HL-60 (cell line): ENCODE data around the gene CISD3.

Experiments
- DNase-seq, 2 experiments: peaks; one replicate each; pipeline ENCODE4 v3.0.0-alpha.2; 2010 to 2020; ENCODE audit warnings: low read depth in 1 of 2, low spot score in 1 of 2
- H3K27ac ChIP-seq: fragments of 250-450 bp; sonication (Bioruptor Pico); replicated peaks from 2 replicates; pipeline ENCODE4 v1.5.1; 2020; ENCODE audit warnings: mild to moderate bottlenecking, moderate library complexity
- H3K27me3 ChIP-seq: fragments of 250-450 bp; sonication (Bioruptor Pico); 2 replicates; pipeline ENCODE4 v1.5.1; 2021; ENCODE audit warnings: mild to moderate bottlenecking, moderate library complexity; ENCODE audit not compliant: insufficient read depth, poor library complexity, severe bottlenecking
- H3K4me3 ChIP-seq: replicated peaks from 2 replicates; pipeline ENCODE4 v1.5.1; 2011; ENCODE audit warnings: mild to moderate bottlenecking, control low read depth, low read length; ENCODE audit not compliant: insufficient read depth
- GABPA ChIP-seq: IDR thresholded peaks from 2 replicates; pipeline ENCODE4 v1.6.1; 2012; ENCODE audit warnings: low read depth
- POLR2AphosphoS5 ChIP-seq: IDR thresholded peaks from 2 replicates; pipeline ENCODE4 v1.6.1; 2012; ENCODE audit warnings: low read depth
- SPI1 ChIP-seq: IDR thresholded peaks from 2 replicates; pipeline ENCODE4 v1.6.1; 2012; ENCODE audit warnings: low read depth, mild to moderate bottlenecking, borderline replicate concordance
- TF ChIP-seq, protein P1 (sequence below): IDR thresholded peaks from 2 replicates; pipeline ENCODE4 v1.6.1; 2012; ENCODE audit warnings: low read depth; ENCODE audit not compliant: insufficient replicate concordance
- TF ChIP-seq, protein P2 (sequence below): IDR thresholded peaks from one replicate; pipeline ENCODE4 v1.5.1; 2011; ENCODE audit warnings: low read length, control low read depth, inconsistent platforms; ENCODE audit not compliant: insufficient read depth

The CISD3 gene

GRCh38 chr17:38733282-38733981 lies 3.3 kb downstream of the CISD3 start:
- no peak for TF ChIP-seq POLR2AphosphoS5
- TF ChIP-seq, protein P1, sequence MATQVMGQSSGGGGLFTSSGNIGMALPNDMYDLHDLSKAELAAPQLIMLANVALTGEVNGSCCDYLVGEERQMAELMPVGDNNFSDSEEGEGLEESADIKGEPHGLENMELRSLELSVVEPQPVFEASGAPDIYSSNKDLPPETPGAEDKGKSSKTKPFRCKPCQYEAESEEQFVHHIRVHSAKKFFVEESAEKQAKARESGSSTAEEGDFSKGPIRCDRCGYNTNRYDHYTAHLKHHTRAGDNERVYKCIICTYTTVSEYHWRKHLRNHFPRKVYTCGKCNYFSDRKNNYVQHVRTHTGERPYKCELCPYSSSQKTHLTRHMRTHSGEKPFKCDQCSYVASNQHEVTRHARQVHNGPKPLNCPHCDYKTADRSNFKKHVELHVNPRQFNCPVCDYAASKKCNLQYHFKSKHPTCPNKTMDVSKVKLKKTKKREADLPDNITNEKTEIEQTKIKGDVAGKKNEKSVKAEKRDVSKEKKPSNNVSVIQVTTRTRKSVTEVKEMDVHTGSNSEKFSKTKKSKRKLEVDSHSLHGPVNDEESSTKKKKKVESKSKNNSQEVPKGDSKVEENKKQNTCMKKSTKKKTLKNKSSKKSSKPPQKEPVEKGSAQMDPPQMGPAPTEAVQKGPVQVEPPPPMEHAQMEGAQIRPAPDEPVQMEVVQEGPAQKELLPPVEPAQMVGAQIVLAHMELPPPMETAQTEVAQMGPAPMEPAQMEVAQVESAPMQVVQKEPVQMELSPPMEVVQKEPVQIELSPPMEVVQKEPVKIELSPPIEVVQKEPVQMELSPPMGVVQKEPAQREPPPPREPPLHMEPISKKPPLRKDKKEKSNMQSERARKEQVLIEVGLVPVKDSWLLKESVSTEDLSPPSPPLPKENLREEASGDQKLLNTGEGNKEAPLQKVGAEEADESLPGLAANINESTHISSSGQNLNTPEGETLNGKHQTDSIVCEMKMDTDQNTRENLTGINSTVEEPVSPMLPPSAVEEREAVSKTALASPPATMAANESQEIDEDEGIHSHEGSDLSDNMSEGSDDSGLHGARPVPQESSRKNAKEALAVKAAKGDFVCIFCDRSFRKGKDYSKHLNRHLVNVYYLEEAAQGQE, result no peak
- TF ChIP-seq SPI1, result no peak
- TF ChIP-seq GABPA, result no peak
- TF ChIP-seq, protein P2, sequence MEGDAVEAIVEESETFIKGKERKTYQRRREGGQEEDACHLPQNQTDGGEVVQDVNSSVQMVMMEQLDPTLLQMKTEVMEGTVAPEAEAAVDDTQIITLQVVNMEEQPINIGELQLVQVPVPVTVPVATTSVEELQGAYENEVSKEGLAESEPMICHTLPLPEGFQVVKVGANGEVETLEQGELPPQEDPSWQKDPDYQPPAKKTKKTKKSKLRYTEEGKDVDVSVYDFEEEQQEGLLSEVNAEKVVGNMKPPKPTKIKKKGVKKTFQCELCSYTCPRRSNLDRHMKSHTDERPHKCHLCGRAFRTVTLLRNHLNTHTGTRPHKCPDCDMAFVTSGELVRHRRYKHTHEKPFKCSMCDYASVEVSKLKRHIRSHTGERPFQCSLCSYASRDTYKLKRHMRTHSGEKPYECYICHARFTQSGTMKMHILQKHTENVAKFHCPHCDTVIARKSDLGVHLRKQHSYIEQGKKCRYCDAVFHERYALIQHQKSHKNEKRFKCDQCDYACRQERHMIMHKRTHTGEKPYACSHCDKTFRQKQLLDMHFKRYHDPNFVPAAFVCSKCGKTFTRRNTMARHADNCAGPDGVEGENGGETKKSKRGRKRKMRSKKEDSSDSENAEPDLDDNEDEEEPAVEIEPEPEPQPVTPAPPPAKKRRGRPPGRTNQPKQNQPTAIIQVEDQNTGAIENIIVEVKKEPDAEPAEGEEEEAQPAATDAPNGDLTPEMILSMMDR, result no peak
- Histone ChIP-seq H3K27me3 (no peaks in the 10 kb centered on the region), H3K4me3 (no peak overlapping the region), H3K27ac (no peak overlapping the region)
- no peak for DNase-seq

- TF ChIP-seq, protein P1, result no peak
- no peak for TF ChIP-seq SPI1
- TF ChIP-seq, protein P2, result peak; percentile 5
- Histone ChIP-seq H3K27me3 (no peaks in the 10 kb centered on the region), H3K27ac (no peak overlapping the region), H3K4me3 (no peak overlapping the region)
- DNase-seq, result no peak
Observed at GRCh38 chr17:38733982-38734973, 4.1 kb downstream of the CISD3 start.

- peak in 1 of 2 experiments; percentile 49 for DNase-seq
- Histone ChIP-seq H3K27me3 (peaks cover 3% of the 10 kb centered on the region), H3K27ac (no peak overlapping the region)
Observed at GRCh38 chr17:38735161-38735997, 5.2 kb downstream of the CISD3 start.

More at GRCh38 chr17:38735161-38735997, 5.2 kb downstream of the CISD3 start:
- TF ChIP-seq, protein P2, result peak; percentile 79
- no peak for TF ChIP-seq SPI1
- H3K4me3 ChIP-seq, result no peak overlapping the region
